WTC11 (cell line): ENCODE data around the gene DOK4.

Experiments used
- CREB1 ChIP-seq: sonication (generic); formaldehyde crosslinking; IDR thresholded peaks from 2 replicates; pipeline ENCODE4 v1.8.0; 2023; ENCODE audit warnings: mild to moderate bottlenecking, missing genetic modification reagents
- TEAD1 ChIP-seq: sonication (generic); formaldehyde crosslinking; IDR thresholded peaks from 2 replicates; pipeline ENCODE4 v1.8.0; 2022; ENCODE audit warnings: mild to moderate bottlenecking, missing genetic modification reagents
- TF ChIP-seq, protein P1 (sequence below): fragments of 200-600 bp; IDR thresholded peaks from 2 replicates; pipeline ENCODE4 v1.8.0; 2022; ENCODE audit warnings: antibody characterized with exemption
- TF ChIP-seq, protein P2 (sequence below): sonication (generic); formaldehyde crosslinking; IDR thresholded peaks from 2 replicates; pipeline ENCODE4 v1.8.1; 2023; ENCODE audit warnings: mild to moderate bottlenecking, missing genetic modification reagents

DNA sequence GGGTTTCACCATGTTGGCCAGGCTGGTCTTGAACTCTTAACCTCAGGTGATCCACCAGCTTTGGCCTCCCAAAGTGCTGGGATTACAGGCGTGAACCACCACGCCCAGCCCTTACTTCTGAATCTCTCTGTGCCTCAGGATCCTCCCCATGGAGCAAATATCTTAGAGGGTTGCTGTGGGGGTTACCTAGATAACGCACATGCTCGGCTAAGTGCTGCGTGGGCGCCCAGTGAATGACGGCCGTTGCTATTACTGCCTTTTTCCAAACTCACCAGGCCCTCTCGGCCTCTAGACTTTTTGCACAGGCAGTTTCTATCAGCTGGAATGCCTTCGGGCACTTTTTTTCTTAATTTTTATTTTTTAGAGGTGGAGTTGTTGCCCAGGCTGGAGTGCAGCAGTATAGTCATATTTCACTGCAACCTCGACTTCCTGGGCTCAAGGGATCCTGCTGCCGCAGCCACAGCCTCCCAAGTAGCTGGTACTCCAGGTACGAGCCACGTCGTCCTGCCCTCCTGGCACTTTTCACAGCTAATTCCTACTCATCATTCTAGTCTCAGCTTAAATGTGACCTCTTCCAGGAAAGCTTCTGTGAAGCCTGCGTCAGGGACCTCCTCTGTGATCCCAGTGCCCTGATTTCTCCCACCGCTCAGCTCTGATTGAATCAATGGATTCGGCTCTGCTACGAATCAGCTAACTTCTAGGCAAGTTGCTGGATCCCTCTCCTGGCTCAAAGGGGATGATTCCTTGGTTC is 41.5 kb upstream of the DOK4 start:
- TF ChIP-seq, protein P1, sequence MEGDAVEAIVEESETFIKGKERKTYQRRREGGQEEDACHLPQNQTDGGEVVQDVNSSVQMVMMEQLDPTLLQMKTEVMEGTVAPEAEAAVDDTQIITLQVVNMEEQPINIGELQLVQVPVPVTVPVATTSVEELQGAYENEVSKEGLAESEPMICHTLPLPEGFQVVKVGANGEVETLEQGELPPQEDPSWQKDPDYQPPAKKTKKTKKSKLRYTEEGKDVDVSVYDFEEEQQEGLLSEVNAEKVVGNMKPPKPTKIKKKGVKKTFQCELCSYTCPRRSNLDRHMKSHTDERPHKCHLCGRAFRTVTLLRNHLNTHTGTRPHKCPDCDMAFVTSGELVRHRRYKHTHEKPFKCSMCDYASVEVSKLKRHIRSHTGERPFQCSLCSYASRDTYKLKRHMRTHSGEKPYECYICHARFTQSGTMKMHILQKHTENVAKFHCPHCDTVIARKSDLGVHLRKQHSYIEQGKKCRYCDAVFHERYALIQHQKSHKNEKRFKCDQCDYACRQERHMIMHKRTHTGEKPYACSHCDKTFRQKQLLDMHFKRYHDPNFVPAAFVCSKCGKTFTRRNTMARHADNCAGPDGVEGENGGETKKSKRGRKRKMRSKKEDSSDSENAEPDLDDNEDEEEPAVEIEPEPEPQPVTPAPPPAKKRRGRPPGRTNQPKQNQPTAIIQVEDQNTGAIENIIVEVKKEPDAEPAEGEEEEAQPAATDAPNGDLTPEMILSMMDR: no peak
- TF ChIP-seq, protein P2, sequence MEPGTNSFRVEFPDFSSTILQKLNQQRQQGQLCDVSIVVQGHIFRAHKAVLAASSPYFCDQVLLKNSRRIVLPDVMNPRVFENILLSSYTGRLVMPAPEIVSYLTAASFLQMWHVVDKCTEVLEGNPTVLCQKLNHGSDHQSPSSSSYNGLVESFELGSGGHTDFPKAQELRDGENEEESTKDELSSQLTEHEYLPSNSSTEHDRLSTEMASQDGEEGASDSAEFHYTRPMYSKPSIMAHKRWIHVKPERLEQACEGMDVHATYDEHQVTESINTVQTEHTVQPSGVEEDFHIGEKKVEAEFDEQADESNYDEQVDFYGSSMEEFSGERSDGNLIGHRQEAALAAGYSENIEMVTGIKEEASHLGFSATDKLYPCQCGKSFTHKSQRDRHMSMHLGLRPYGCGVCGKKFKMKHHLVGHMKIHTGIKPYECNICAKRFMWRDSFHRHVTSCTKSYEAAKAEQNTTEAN (CRISPR knock-in tag): no peak
- no peak for TF ChIP-seq TEAD1 (CRISPR knock-in tag)
- TF ChIP-seq CREB1 (CRISPR knock-in tag): no peak
